ENCODE results near the gene CDC42BPA. TPM values are rescaled to one million over a fixed set of nuclear protein-coding genes. Genes with fewer than 3 reads are reported as not detected.

CDC42BPA gene
- total RNA-seq, 1 experiment from 2014 or later, result 48.6 TPM

DNA sequence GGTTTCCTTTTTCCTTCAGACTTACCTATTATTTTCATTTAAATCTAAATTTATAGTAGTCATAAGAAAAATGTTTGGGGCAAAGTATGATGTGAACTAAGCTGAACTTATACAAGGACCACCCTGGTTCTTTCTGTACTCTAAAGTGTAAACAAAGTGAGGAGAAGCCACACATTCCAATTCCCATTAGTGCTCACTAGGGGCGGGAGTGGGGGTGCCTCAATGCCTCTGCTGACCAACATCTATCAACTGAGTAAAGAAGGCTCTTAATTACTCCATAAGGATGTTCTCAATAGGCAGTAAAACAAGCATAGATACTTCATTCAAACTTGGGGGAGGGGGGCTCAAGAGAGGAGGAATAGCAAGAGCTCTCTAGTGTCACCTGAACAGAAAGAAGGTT lies 151.7 kb downstream of the CDC42BPA start:
- H3K4me1 Mint-ChIP-seq (ENCODE audit: low read depth, unreplicated experiment), result no peaks in the 10 kb centered on the region
- H3K27ac Mint-ChIP-seq (ENCODE audit: unreplicated experiment), result no peak overlapping the region
- H3K27me3 Mint-ChIP-seq (ENCODE audit: unreplicated experiment), result no peaks in the 10 kb centered on the region
- DNase-seq, result no peak
- no peak overlapping the region for H3K4me3 Mint-ChIP-seq (ENCODE audit: low read depth, unreplicated experiment)
- no peaks in the 10 kb centered on the region for H3K9me3 Mint-ChIP-seq (ENCODE audit: low read depth, unreplicated experiment)
- H3K36me3 Mint-ChIP-seq (ENCODE audit: insufficient read depth, unreplicated experiment), result no peaks in the 10 kb centered on the region
- CTCF ChIA-PET, result no interaction called here
- intact Hi-C loops (cut with micrococcal nuclease; ENCODE audit: unreplicated experiment), result no loop called here
- BruUV-seq (replicated peaks), result no TSS peak
- no peak for TF ChIP-seq CTCF (IDR thresholded peaks at IDR 0.05; ENCODE audit: unreplicated experiment)

GRCh38 chr1:227161470-227161869 lies 156.8 kb downstream of the CDC42BPA start:
- Mint-ChIP-seq H3K9me3 (ENCODE audit: low read depth, unreplicated experiment) (no peaks in the 10 kb centered on the region), H3K4me1 (ENCODE audit: low read depth, unreplicated experiment) (no peaks in the 10 kb centered on the region), H3K4me3 (ENCODE audit: low read depth, unreplicated experiment) (no peak overlapping the region), H3K36me3 (ENCODE audit: insufficient read depth, unreplicated experiment) (no peaks in the 10 kb centered on the region), H3K27ac (ENCODE audit: unreplicated experiment) (no peak overlapping the region), H3K27me3 (ENCODE audit: unreplicated experiment) (no peaks in the 10 kb centered on the region)
- BruUV-seq (replicated peaks), result no TSS peak
- TF ChIP-seq CTCF (IDR thresholded peaks at IDR 0.05; ENCODE audit: unreplicated experiment), result no peak
- CTCF ChIA-PET, result no interaction called here
- no peak for DNase-seq
- intact Hi-C loops (cut with micrococcal nuclease; ENCODE audit: unreplicated experiment), result no loop called here

GRCh38 chr1:227156520-227156919 lies 161.8 kb downstream of the CDC42BPA start:
- CTCF ChIA-PET, result no interaction called here
- DNase-seq, result no peak
- intact Hi-C loops (cut with micrococcal nuclease; ENCODE audit: unreplicated experiment), result no loop called here
- Mint-ChIP-seq H3K27ac (ENCODE audit: unreplicated experiment) (no peak overlapping the region), H3K4me1 (ENCODE audit: low read depth, unreplicated experiment) (no peaks in the 10 kb centered on the region), H3K27me3 (ENCODE audit: unreplicated experiment) (no peaks in the 10 kb centered on the region), H3K4me3 (ENCODE audit: low read depth, unreplicated experiment) (no peak overlapping the region), H3K9me3 (ENCODE audit: low read depth, unreplicated experiment) (no peaks in the 10 kb centered on the region), H3K36me3 (ENCODE audit: insufficient read depth, unreplicated experiment) (no peaks in the 10 kb centered on the region)
- TF ChIP-seq CTCF (IDR thresholded peaks at IDR 0.05; ENCODE audit: unreplicated experiment), result no peak
- BruUV-seq (replicated peaks), result no TSS peak

DNA sequence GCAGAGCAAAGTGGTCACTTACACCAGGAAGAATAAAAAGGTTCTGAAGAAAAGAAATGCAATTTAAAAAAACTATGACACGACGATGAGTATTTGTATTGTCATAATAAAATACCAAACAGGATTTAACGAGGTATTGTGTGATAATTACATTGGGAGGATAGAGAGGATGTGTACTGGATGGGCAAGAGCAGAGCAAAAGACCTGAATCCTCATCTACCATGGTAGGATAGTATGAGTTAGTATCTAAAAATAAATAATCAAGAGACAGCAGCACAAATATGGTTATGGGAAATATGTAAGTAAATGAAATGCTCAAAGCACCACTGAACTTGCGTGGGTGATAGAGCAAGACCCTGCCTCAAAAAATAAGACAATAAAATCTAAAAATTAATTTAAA lies 162.6 kb downstream of the CDC42BPA start:
- intact Hi-C loops (cut with micrococcal nuclease; ENCODE audit: unreplicated experiment), result no loop called here
- H3K27ac Mint-ChIP-seq (ENCODE audit: unreplicated experiment), result no peak overlapping the region
- H3K27me3 Mint-ChIP-seq (ENCODE audit: unreplicated experiment), result no peaks in the 10 kb centered on the region
- no peaks in the 10 kb centered on the region for H3K36me3 Mint-ChIP-seq (ENCODE audit: insufficient read depth, unreplicated experiment)
- BruUV-seq (replicated peaks), result no TSS peak
- no peak overlapping the region for H3K4me3 Mint-ChIP-seq (ENCODE audit: low read depth, unreplicated experiment)
- TF ChIP-seq CTCF (IDR thresholded peaks at IDR 0.05; ENCODE audit: unreplicated experiment), result no peak
- H3K9me3 Mint-ChIP-seq (ENCODE audit: low read depth, unreplicated experiment), result no peaks in the 10 kb centered on the region
- CTCF ChIA-PET, result no interaction called here
- no peak for DNase-seq
- no peaks in the 10 kb centered on the region for H3K4me1 Mint-ChIP-seq (ENCODE audit: low read depth, unreplicated experiment)

GRCh38 chr1:227155004-227155403 lies 163.3 kb downstream of the CDC42BPA start:
- Mint-ChIP-seq H3K9me3 (ENCODE audit: low read depth, unreplicated experiment) (no peaks in the 10 kb centered on the region), H3K4me3 (ENCODE audit: low read depth, unreplicated experiment) (no peak overlapping the region), H3K4me1 (ENCODE audit: low read depth, unreplicated experiment) (no peaks in the 10 kb centered on the region), H3K36me3 (ENCODE audit: insufficient read depth, unreplicated experiment) (no peaks in the 10 kb centered on the region), H3K27me3 (ENCODE audit: unreplicated experiment) (no peaks in the 10 kb centered on the region), H3K27ac (ENCODE audit: unreplicated experiment) (no peak overlapping the region)
- CTCF ChIA-PET, result no interaction called here
- TF ChIP-seq CTCF (IDR thresholded peaks at IDR 0.05; ENCODE audit: unreplicated experiment), result no peak
- intact Hi-C loops (cut with micrococcal nuclease; ENCODE audit: unreplicated experiment), result no loop called here
- DNase-seq, result no peak
- BruUV-seq (replicated peaks), result no TSS peak

All from Calu3 (cell line).